ENCODE measurements around the gene ZIC1. TPM values are rescaled to one million over a fixed set of nuclear protein-coding genes. Genes with fewer than 3 reads are reported as not detected.

ZIC1 gene
- total RNA-seq, 1 experiment from 2014 or later: not detected

- Mint-ChIP-seq H3K4me3 (ENCODE audit: low read depth, unreplicated experiment) (no peak overlapping the region), H3K27me3 (ENCODE audit: unreplicated experiment) (no peaks in the 10 kb centered on the region), H3K27ac (ENCODE audit: unreplicated experiment) (no peak overlapping the region), H3K9me3 (ENCODE audit: low read depth, unreplicated experiment) (peaks cover 2% of the 10 kb centered on the region), H3K36me3 (ENCODE audit: insufficient read depth, unreplicated experiment) (no peaks in the 10 kb centered on the region), H3K4me1 (ENCODE audit: low read depth, unreplicated experiment) (no peaks in the 10 kb centered on the region)
- intact Hi-C loops (cut with micrococcal nuclease; ENCODE audit: unreplicated experiment): no loop called here
- no peak for TF ChIP-seq CTCF (IDR thresholded peaks at IDR 0.05; ENCODE audit: unreplicated experiment)
- no peak for DNase-seq
- BruUV-seq (replicated peaks): no TSS peak
- CTCF ChIA-PET: interaction anchor here (1.1 kb wide), 1 partner anchor 17 kb away, joined by 8 read pairs; no protein-coding TSS in a partner anchor
Observed at GRCh38 chr3:147380977-147381376, 28.2 kb upstream of the ZIC1 start.

GRCh38 chr3:147381596-147381995 is 27.6 kb upstream of the ZIC1 start:
- Mint-ChIP-seq H3K27me3 (ENCODE audit: unreplicated experiment) (no peaks in the 10 kb centered on the region), H3K9me3 (ENCODE audit: low read depth, unreplicated experiment) (peaks cover 2% of the 10 kb centered on the region), H3K36me3 (ENCODE audit: insufficient read depth, unreplicated experiment) (no peaks in the 10 kb centered on the region), H3K4me3 (ENCODE audit: low read depth, unreplicated experiment) (no peak overlapping the region), H3K4me1 (ENCODE audit: low read depth, unreplicated experiment) (no peaks in the 10 kb centered on the region), H3K27ac (ENCODE audit: unreplicated experiment) (no peak overlapping the region)
- DNase-seq: no peak
- no peak for TF ChIP-seq CTCF (IDR thresholded peaks at IDR 0.05; ENCODE audit: unreplicated experiment)
- CTCF ChIA-PET: interaction anchor here (0.7 to 1.1 kb wide), 3 partner anchors 18 to 1574 kb away, joined by 6 to 11 read pairs (median 8); no protein-coding TSS in a partner anchor
- intact Hi-C loops (cut with micrococcal nuclease; ENCODE audit: unreplicated experiment): no loop called here
- no TSS peak for BruUV-seq (replicated peaks)

- TF ChIP-seq CTCF (IDR thresholded peaks at IDR 0.05; ENCODE audit: unreplicated experiment): no peak
- peak; percentile 26 for DNase-seq
- H3K9me3 Mint-ChIP-seq (ENCODE audit: low read depth, unreplicated experiment): peaks cover 5% of the 10 kb centered on the region
- H3K27ac Mint-ChIP-seq (ENCODE audit: unreplicated experiment): no peak overlapping the region
- H3K36me3 Mint-ChIP-seq (ENCODE audit: insufficient read depth, unreplicated experiment): no peaks in the 10 kb centered on the region
- intact Hi-C loops (cut with micrococcal nuclease; ENCODE audit: unreplicated experiment): no loop called here
- H3K4me1 Mint-ChIP-seq (ENCODE audit: low read depth, unreplicated experiment): no peaks in the 10 kb centered on the region
- H3K27me3 Mint-ChIP-seq (ENCODE audit: unreplicated experiment): no peaks in the 10 kb centered on the region
- no peak overlapping the region for H3K4me3 Mint-ChIP-seq (ENCODE audit: low read depth, unreplicated experiment)
- CTCF ChIA-PET: interaction anchor here (1.1 kb wide), 1 partner anchor 233 kb away, joined by 3 read pairs; no protein-coding TSS in a partner anchor
- BruUV-seq (replicated peaks): no TSS peak
Observed at GRCh38 chr3:147383617-147384016, 25.5 kb upstream of the ZIC1 start.

GRCh38 chr3:147384210-147385058 is 24.7 kb upstream of the ZIC1 start:
- H3K4me1 Mint-ChIP-seq (ENCODE audit: low read depth, unreplicated experiment): no peaks in the 10 kb centered on the region
- no peaks in the 10 kb centered on the region for H3K36me3 Mint-ChIP-seq (ENCODE audit: insufficient read depth, unreplicated experiment)
- peaks cover 5% of the 10 kb centered on the region for H3K9me3 Mint-ChIP-seq (ENCODE audit: low read depth, unreplicated experiment)
- CTCF ChIA-PET: interaction anchor here (1.1 kb wide), 1 partner anchor 232 kb away, joined by 3 read pairs; no protein-coding TSS in a partner anchor
- intact Hi-C loops (cut with micrococcal nuclease; ENCODE audit: unreplicated experiment): no loop called here
- DNase-seq: no peak
- no peak overlapping the region for H3K27ac Mint-ChIP-seq (ENCODE audit: unreplicated experiment)
- H3K4me3 Mint-ChIP-seq (ENCODE audit: low read depth, unreplicated experiment): no peak overlapping the region
- H3K27me3 Mint-ChIP-seq (ENCODE audit: unreplicated experiment): no peaks in the 10 kb centered on the region
- BruUV-seq (replicated peaks): no TSS peak
- no peak for TF ChIP-seq CTCF (IDR thresholded peaks at IDR 0.05; ENCODE audit: unreplicated experiment)

Data from Calu3 (cell line).